ENCODE results near the gene SIRPD.

- TF ChIP-seq EZH2 (IDR thresholded peaks at IDR 0.05; ENCODE audit: low read depth, low read length, severe bottlenecking) (no peak), POLR2A (IDR thresholded peaks at IDR 0.05; ENCODE audit: control extremely low read depth in 1 of 2, low read depth in 2 of 2, low read length in 2 of 2) (no peak), SP2 (IDR thresholded peaks at IDR 0.05; ENCODE audit: low read length) (no peak), FOSL1 (IDR thresholded peaks at IDR 0.05; ENCODE audit: insufficient read depth, low read depth, low read length) (no peak), POLR2AphosphoS5 (IDR thresholded peaks at IDR 0.05; ENCODE audit: low read depth, low read length) (no peak), PHF8 (conservative IDR thresholded peaks at IDR 0.05; ENCODE audit: low read depth, low read length) (no peak), GTF2F1 (IDR thresholded peaks at IDR 0.05; ENCODE audit: borderline replicate concordance, low read depth, low read length) (no peak), EP300 (IDR thresholded peaks at IDR 0.05; ENCODE audit: borderline replicate concordance in 1 of 2, low read depth in 2 of 2, low read length in 2 of 2) (no peak), SRF (IDR thresholded peaks at IDR 0.05; ENCODE audit: low read depth, low read length) (no peak), ATF3 (IDR thresholded peaks at IDR 0.05; ENCODE audit: insufficient read depth, low read depth, low read length) (no peak), CBX8 (IDR thresholded peaks at IDR 0.05; ENCODE audit: borderline replicate concordance, low read depth, low read length) (no peak)
- TF ChIP-seq, protein P1, sequence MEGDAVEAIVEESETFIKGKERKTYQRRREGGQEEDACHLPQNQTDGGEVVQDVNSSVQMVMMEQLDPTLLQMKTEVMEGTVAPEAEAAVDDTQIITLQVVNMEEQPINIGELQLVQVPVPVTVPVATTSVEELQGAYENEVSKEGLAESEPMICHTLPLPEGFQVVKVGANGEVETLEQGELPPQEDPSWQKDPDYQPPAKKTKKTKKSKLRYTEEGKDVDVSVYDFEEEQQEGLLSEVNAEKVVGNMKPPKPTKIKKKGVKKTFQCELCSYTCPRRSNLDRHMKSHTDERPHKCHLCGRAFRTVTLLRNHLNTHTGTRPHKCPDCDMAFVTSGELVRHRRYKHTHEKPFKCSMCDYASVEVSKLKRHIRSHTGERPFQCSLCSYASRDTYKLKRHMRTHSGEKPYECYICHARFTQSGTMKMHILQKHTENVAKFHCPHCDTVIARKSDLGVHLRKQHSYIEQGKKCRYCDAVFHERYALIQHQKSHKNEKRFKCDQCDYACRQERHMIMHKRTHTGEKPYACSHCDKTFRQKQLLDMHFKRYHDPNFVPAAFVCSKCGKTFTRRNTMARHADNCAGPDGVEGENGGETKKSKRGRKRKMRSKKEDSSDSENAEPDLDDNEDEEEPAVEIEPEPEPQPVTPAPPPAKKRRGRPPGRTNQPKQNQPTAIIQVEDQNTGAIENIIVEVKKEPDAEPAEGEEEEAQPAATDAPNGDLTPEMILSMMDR (IDR thresholded peaks at IDR 0.05; ENCODE audit: control extremely low read depth in 1 of 3, insufficient read depth in 1 of 3, low read depth in 1 of 3, low read length in 3 of 3), result no peak
Observed at GRCh38 chr20:1489325-1489724, 68.2 kb downstream of the SIRPD start.

All from H1 (cell line).